ENCODE results near the gene SGO2.

- TF ChIP-seq MTA3 (IDR thresholded peaks at IDR 0.05; ENCODE audit: borderline replicate concordance, low read length), result no peak
- no peak for TF ChIP-seq MYC (IDR thresholded peaks at IDR 0.05; ENCODE audit: insufficient read depth, insufficient read length, insufficient replicate concordance, low read length, severe bottlenecking)
- no peak for TF ChIP-seq NR2C2 (IDR thresholded peaks at IDR 0.05; ENCODE audit: borderline replicate concordance, control insufficient read depth, insufficient read length, low read depth)
- TF ChIP-seq, protein P1, sequence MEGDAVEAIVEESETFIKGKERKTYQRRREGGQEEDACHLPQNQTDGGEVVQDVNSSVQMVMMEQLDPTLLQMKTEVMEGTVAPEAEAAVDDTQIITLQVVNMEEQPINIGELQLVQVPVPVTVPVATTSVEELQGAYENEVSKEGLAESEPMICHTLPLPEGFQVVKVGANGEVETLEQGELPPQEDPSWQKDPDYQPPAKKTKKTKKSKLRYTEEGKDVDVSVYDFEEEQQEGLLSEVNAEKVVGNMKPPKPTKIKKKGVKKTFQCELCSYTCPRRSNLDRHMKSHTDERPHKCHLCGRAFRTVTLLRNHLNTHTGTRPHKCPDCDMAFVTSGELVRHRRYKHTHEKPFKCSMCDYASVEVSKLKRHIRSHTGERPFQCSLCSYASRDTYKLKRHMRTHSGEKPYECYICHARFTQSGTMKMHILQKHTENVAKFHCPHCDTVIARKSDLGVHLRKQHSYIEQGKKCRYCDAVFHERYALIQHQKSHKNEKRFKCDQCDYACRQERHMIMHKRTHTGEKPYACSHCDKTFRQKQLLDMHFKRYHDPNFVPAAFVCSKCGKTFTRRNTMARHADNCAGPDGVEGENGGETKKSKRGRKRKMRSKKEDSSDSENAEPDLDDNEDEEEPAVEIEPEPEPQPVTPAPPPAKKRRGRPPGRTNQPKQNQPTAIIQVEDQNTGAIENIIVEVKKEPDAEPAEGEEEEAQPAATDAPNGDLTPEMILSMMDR (IDR thresholded peaks at IDR 0.05 in 2 of 3, conservative IDR thresholded peaks at IDR 0.05 in 1 of 3; ENCODE audit: control insufficient read depth in 2 of 3, extremely low read depth in 1 of 3, insufficient read depth in 1 of 3, low read depth in 3 of 3, low read length in 3 of 3), result peak; percentile 31 to 46 (median 45); a peak in 5 of 6 replicates
- peak; percentile 63 for TF ChIP-seq RAD21 (IDR thresholded peaks at IDR 0.05; ENCODE audit: insufficient read depth, low read depth, low read length)
- TF ChIP-seq SUPT20H (IDR thresholded peaks at IDR 0.05; ENCODE audit: borderline replicate concordance, control insufficient read depth, low read depth, low read length), result no peak
Observed at GRCh38 chr2:200578778-200579177, 52.8 kb downstream of the SGO2 start.

Measured in GM12878 (cell line).